HG03432 (cell line): Measurements from ENCODE around the gene VARS1.
A peak's percentile ranks its signal among the peaks of the same experiment; 100 is the strongest.
"Not testable (repeated sequence)": the region's sequence is repeated elsewhere in the genome, so short reads cannot be mapped to it uniquely, and the experiment has no call there.

ENCODE experiments used
- ATAC-seq: cut with Tn5 transposase; IDR thresholded peaks from one replicate; pipeline ENCODE4 v1.9.1; 2021; ENCODE audit warnings: mild to moderate bottlenecking, moderate library complexity; ENCODE audit not compliant: unreplicated experiment

The VARS1 gene

DNA sequence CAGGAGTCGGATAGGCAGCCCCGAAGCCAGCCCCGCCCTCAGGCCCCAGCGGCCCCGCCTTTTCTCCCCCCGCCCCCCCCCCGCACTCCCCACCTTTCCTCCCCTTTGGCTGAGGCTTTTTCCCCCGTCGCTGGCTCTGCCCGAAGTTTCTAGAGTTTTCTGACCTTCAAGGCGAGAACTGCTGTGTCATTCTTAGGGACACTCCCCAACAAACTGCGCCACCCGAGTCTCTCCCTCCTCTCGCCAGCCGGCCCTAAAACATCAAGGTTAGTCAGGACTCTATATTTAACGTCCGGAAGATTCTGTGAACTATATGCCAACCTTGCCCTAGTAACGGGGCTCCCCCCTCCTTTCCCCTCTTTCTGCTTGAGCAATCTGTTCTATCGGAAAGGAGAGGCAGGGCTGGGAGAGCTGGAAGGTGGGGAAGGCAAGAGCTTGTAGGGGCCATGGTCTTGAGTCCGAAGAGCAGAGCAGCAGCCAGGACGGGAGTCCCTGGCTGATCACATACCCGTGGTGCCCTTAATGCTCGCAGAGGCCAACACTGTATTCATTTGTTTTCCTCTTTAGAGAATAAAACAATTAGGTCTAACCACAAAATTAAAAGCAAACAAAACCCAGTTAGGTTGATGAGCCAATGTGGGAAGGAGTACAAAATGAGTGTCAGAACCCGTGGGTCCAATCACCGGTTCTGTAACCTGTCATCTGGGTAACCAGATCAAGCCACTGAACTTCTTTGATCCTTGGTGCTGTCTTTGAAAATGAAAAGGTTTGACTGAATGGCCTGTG, 26.7 kb upstream of the VARS1 start:
- peak; percentile 27 for ATAC-seq

- ATAC-seq: peak; percentile 48
These were observed 25.9 kb upstream of the VARS1 start for GRCh38 chr6:31821301-31822035.

- not testable (repeated sequence) for ATAC-seq
These were observed 24.8 kb upstream of the VARS1 start for GRCh38 chr6:31820399-31820798.

GRCh38 chr6:31819871-31820299, 24.3 kb upstream of the VARS1 start:
- ATAC-seq: no peak

- ATAC-seq: not testable (repeated sequence)
These were observed 22.5 kb upstream of the VARS1 start for GRCh38 chr6:31817929-31818511.

DNA sequence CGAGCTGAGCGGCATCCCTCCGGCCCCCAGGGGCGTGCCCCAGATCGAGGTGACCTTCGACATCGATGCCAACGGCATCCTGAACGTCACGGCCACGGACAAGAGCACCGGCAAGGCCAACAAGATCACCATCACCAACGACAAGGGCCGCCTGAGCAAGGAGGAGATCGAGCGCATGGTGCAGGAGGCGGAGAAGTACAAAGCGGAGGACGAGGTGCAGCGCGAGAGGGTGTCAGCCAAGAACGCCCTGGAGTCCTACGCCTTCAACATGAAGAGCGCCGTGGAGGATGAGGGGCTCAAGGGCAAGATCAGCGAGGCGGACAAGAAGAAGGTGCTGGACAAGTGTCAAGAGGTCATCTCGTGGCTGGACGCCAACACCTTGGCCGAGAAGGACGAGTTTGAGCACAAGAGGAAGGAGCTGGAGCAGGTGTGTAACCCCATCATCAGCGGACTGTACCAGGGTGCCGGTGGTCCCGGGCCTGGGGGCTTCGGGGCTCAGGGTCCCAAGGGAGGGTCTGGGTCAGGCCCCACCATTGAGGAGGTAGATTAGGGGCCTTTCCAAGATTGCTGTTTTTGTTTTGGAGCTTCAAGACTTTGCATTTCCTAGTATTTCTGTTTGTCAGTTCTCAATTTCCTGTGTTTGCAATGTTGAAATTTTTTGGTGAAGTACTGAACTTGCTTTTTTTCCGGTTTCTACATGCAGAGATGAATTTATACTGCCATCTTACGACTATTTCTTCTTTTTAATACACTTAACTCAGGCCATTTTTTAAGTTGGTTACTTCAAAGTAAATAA, 21.8 kb upstream of the VARS1 start:
- ATAC-seq: not testable (repeated sequence)

DNA sequence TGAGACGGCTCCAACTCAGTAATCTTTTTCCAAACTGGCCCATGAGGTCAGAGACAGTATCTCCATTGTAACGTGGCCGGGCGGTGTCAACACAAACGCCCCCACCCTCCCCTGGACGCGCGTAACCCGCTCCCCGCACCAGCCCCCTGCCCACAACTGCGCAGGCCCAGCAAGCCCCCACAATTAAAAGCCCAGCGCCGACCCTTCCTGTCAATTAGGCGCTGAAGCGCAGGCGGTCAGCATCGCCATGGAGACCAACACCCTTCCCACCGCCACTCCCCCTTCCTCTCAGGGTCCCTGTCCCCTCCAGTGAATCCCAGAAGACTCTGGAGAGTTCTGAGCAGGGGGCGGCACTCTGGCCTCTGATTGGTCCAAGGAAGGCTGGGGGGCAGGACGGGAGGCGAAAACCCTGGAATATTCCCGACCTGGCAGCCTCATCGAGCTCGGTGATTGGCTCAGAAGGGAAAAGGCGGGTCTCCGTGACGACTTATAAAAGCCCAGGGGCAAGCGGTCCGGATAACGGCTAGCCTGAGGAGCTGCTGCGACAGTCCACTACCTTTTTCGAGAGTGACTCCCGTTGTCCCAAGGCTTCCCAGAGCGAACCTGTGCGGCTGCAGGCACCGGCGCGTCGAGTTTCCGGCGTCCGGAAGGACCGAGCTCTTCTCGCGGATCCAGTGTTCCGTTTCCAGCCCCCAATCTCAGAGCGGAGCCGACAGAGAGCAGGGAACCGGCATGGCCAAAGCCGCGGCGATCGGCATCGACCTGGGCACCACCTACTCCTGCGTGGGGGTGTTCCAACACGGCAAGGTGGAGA, 19.7 kb upstream of the VARS1 start, which contains the start of the genes HSPA1A and HSPA1L:
Gene HSPA1A (plus strand): TSS at position 519 of the 814 bp plus-strand sequence. CDS start 214 bp downstream, at position 733.
Gene HSPA1L (minus strand): TSS at position 259 of the 814 bp plus-strand sequence. CDS start 3,311 bp downstream, outside the sequence.
- no peak for ATAC-seq

DNA sequence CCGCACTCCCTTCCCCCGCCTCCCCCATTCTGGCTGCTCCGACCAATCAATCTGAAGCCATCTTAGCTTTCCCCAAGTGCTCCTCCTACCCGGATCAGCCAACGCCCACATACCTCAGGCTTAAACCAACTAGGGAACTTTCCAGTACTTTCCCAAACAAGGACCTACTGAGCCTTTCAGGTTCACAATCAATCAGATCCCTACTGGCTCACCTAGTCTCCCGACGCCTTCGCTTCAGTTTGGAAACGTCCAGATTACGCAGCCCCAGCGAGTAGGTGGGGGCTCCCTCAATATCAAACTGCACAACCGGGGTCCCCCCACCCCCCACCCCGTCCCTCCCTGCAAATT, 19.1 kb upstream of the VARS1 start:
- ATAC-seq: no peak

- no peak for ATAC-seq
These were observed 17.9 kb upstream of the VARS1 start for GRCh38 chr6:31813465-31813849.

- ATAC-seq: no peak
These were observed 16.1 kb upstream of the VARS1 start for GRCh38 chr6:31811645-31812044.

DNA sequence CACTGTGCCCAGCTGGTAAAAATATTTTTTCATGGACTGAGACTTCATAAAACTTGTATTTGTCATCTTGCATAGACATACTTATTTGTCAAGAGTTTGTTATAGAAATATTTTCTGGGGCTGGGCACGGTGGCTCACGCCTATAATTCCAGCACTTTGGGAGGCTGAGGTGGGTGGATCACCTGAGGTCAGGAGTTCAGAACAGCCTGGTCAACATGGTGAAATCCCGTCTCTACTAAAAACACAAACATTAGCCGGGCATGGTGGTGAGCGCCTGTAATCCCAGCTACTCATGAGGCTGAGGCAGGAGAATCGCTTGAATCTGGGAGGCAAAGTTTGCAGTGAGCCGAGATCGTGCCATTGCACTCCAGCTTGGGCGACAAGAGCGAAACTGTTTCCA, 13.0 kb upstream of the VARS1 start:
- ATAC-seq: not testable (repeated sequence)

- peak; percentile 89 for ATAC-seq
These were observed 11.1 kb upstream of the VARS1 start, which contains the start of gene LSM2 for GRCh38 chr6:31806470-31807272. Gene LSM2, minus strand, starts transcription at chr6:31806966. Its CDS starts 209 bp downstream, at chr6:31806757.

GRCh38 chr6:31805939-31806469, 10.5 kb upstream of the VARS1 start:
- ATAC-seq: peak; percentile 12

- not testable (repeated sequence) for ATAC-seq
These were observed 5.7 kb upstream of the VARS1 start for GRCh38 chr6:31801031-31801927.

- ATAC-seq: no peak
These were observed 4.2 kb upstream of the VARS1 start for GRCh38 chr6:31799781-31800180.

DNA sequence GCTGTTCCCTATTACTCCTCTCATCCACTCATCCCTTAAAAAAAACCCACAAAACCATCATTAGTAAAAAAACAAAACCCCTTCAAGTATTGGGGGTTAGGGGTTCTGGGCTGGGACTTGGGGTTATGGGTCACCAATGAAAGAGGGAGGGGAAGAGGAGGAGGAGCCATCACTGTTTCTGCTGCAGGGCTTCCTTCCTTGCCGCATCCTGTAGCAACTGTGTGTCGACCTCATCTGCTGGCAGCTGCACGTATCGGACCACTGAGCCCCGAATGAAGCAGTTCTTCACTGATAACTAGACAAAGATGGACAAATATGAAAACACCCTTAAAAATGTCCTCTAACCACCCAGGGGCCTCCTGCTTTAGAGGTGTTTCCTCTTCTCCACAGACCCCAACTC, 2.0 kb upstream of the VARS1 start:
- no peak for ATAC-seq

DNA sequence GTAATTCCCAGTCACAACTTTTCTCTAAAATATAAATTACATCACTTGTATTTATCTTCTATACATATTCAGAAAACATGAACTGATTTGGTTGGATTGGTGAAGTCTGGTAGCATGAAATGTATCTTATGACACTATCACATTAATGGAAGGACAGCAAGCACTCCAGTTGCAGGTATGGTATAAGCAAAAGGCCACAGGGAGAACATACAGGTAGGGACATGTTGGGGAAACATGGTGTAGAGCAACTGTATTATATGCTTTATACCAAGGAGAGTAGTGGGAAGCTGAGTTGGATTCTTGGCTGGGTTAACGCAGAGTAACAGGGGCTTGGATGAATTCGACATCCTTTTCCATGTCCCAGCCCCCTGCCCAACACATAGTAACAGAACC, 1.4 kb upstream of the VARS1 start:
- no peak for ATAC-seq
